HCT116 (cell line): Measurements from ENCODE around the gene MAPKBP1. TPM values are rescaled to one million over a fixed set of nuclear protein-coding genes. Genes with fewer than 3 reads are reported as not detected.

Source experiments
- ATAC-seq: fragments of 200-7000 bp; cut with Tn5 transposase; 2 replicates; pipeline ENCODE4 v1.9.1; 2020; ENCODE audit warnings: mild to moderate bottlenecking, moderate library complexity
- BruUV-seq: library from RNA; stranded (reverse); fragments of 400-500 nt; replicated peaks from 2 replicates; lab custom pipeline; 2021; lab: Mats Ljungman, UMichigan
- CTCF ChIA-PET: fragments of 300-600 bp; sonication (Branson Sonifier 250); formaldehyde crosslinking; loops from one replicate; lab custom pipeline; 2021; ENCODE audit warnings: antibody characterized with exemption; lab: Charles Lee
- POLR2A ChIA-PET: fragments of 300-600, 350-600 bp; sonication (Branson Sonifier 250); formaldehyde crosslinking; loops from one replicate; lab custom pipeline; 2021; ENCODE audit warnings: antibody characterized with exemption; lab: Charles Lee
- RAD21 ChIA-PET, 2 experiments: fragments of 300-600 bp; sonication (Branson Sonifier 250); formaldehyde crosslinking; loops; one replicate each; lab custom pipeline; 2023; ENCODE audit warnings: low total read pairs in 2 of 2; ENCODE audit not compliant: uncharacterized antibody in 2 of 2, unreplicated experiment in 2 of 2, low non-redundant PET in 1 of 2; lab: Charles Lee
- DNase-seq: peaks from one replicate; pipeline ENCODE4 v3.0.0-alpha.2; 2010; ENCODE audit warnings: low read depth, low spot score
- H2AFZ ChIP-seq: fragments of 200-600 bp; shearing (Covaris generic), sonication (generic); 2 replicates; pipeline ENCODE4 v1.6.1; 2017; ENCODE audit warnings: low read depth, mixed run types, mixed read lengths, antibody characterized with exemption, low read length; ENCODE audit not compliant: poor library complexity, severe bottlenecking
- H3K27ac ChIP-seq: 2 replicates; pipeline ENCODE4 v1.5.1; 2012; ENCODE audit warnings: low read depth, low read length
- H3K27me3 ChIP-seq: fragments of 200-600 bp; sonication (generic); 2 replicates; pipeline ENCODE4 v1.6.1; 2016; ENCODE audit warnings: mixed run types, low read length, mixed read lengths; ENCODE audit not compliant: insufficient read depth
- H3K36me3 ChIP-seq, 2 experiments: fragments of 200-500 bp in 1 of 2; fragments of 200-600 bp in 1 of 2; sonication (Bioruptor generic) in 1 of 2; sonication (generic) in 1 of 2; 2 replicates each; pipeline versions ENCODE4 v1.5.1 to v1.6.1; 2014 to 2016; ENCODE audit warnings: low read length in 2 of 2, inconsistent platforms in 1 of 2, mixed read lengths in 1 of 2, mixed run types in 1 of 2; ENCODE audit not compliant: insufficient read depth in 2 of 2, control insufficient read depth in 1 of 2
- H3K4me1 ChIP-seq, 2 experiments: fragments of 200-600 bp in 1 of 2; sonication (generic) in 1 of 2; 2 replicates each; pipeline versions ENCODE4 v1.5.1 to v1.6.1; 2012 to 2017; ENCODE audit warnings: low read length in 2 of 2, inconsistent platforms in 1 of 2, mild to moderate bottlenecking in 1 of 2, mixed read lengths in 1 of 2, mixed run types in 1 of 2, moderate library complexity in 1 of 2; ENCODE audit not compliant: insufficient read depth in 2 of 2, control insufficient read depth in 1 of 2
- H3K4me2 ChIP-seq: fragments of 200-600 bp; sonication (generic); 2 replicates; pipeline ENCODE4 v1.6.1; 2017; ENCODE audit warnings: mixed run types, low read length, mixed read lengths
- H3K4me3 ChIP-seq, 2 experiments: fragments of 200-600 bp in 1 of 2; sonication (generic) in 1 of 2; replicated peaks in 1 of 2; 2 replicates each; pipeline ENCODE4 v1.5.1; 2011 to 2016; ENCODE audit warnings: low read length in 2 of 2, control low read depth in 1 of 2, low read depth in 1 of 2, mild to moderate bottlenecking in 1 of 2, mixed read lengths in 1 of 2, mixed run types in 1 of 2
- H3K79me2 ChIP-seq: fragments of 200-600 bp; sonication (generic); 2 replicates; pipeline ENCODE4 v1.6.1; 2017; ENCODE audit warnings: mild to moderate bottlenecking, mixed run types, low read length, moderate library complexity, mixed read lengths; ENCODE audit not compliant: insufficient read depth
- H3K9ac ChIP-seq: fragments of 200-600 bp; sonication (generic); 2 replicates; pipeline ENCODE4 v1.6.1; 2016; ENCODE audit warnings: low read length, mixed read lengths
- H3K9me2 ChIP-seq: fragments of 200-600 bp; sonication (generic), shearing (Covaris generic); 2 replicates; pipeline ENCODE4 v1.6.1; 2017; ENCODE audit warnings: mixed run types, mild to moderate bottlenecking, moderate library complexity; ENCODE audit not compliant: insufficient read depth
- H3K9me3 ChIP-seq, 2 experiments: fragments of 200-500 bp in 1 of 2; fragments of 200-600 bp in 1 of 2; sonication (Bioruptor generic) in 1 of 2; sonication (generic) in 1 of 2; 2 replicates each; pipeline ENCODE4 v1.6.1; 2014 to 2017; ENCODE audit warnings: low read length in 2 of 2, mixed read lengths in 2 of 2, inconsistent platforms in 1 of 2, low read depth in 1 of 2, mild to moderate bottlenecking in 1 of 2, mixed run types in 1 of 2, moderate library complexity in 1 of 2; ENCODE audit not compliant: control insufficient read depth in 1 of 2, insufficient read depth in 1 of 2
- H4K20me1 ChIP-seq: fragments of 200-600 bp; sonication (generic), shearing (Covaris generic); 2 replicates; pipeline ENCODE4 v1.6.1; 2017; ENCODE audit warnings: mixed run types, mild to moderate bottlenecking, moderate library complexity; ENCODE audit not compliant: insufficient read depth
- CBX3 ChIP-seq: IDR thresholded peaks from 2 replicates; pipeline ENCODE4 v1.6.1; 2012; ENCODE audit warnings: low read depth
- EGR1 ChIP-seq: IDR thresholded peaks from 2 replicates; pipeline ENCODE4 v1.6.1; 2012; ENCODE audit warnings: low read depth
- ELF1 ChIP-seq: IDR thresholded peaks from 2 replicates; pipeline ENCODE4 v1.6.1; 2012; ENCODE audit warnings: low read depth, borderline replicate concordance
- EZH2phosphoT487 ChIP-seq: fragments of 200-600 bp; IDR thresholded peaks from 2 replicates; pipeline ENCODE4 v1.6.1; 2018; ENCODE audit warnings: antibody characterized with exemption, borderline replicate concordance
- RAD21 ChIP-seq: IDR thresholded peaks from 2 replicates; pipeline ENCODE4 v1.6.1; 2012; ENCODE audit warnings: low read depth, mild to moderate bottlenecking
- SP1 ChIP-seq: IDR thresholded peaks from 2 replicates; pipeline ENCODE4 v1.6.1; 2012; ENCODE audit warnings: low read depth
- SRF ChIP-seq: IDR thresholded peaks from 2 replicates; pipeline ENCODE4 v1.6.1; 2012; ENCODE audit warnings: low read depth
- YY1 ChIP-seq: IDR thresholded peaks from 2 replicates; pipeline ENCODE4 v1.6.1; 2011; ENCODE audit warnings: low read length, low read depth, moderate library complexity, mild to moderate bottlenecking; ENCODE audit not compliant: insufficient replicate concordance; ENCODE audit errors: extremely low read depth
- intact Hi-C: fragments of 100-400 bp; cut with micrococcal nuclease; formaldehyde crosslinking; loops from 2 replicates; pipeline ENCODE4 v1.10.0; 2022
- total RNA-seq: library from RNA; stranded (reverse); gene quantifications from one replicate; pipeline ENCODE4 v1.2.1, GENCODE V29; 2021; ENCODE audit not compliant: unreplicated experiment
- TF ChIP-seq, protein P1 (sequence below): IDR thresholded peaks from 2 replicates; pipeline ENCODE4 v1.6.1; 2011; ENCODE audit warnings: mild to moderate bottlenecking, low read length, moderate library complexity; ENCODE audit not compliant: insufficient replicate concordance; ENCODE audit errors: extremely low read depth
- TF ChIP-seq, protein P2 (sequence below): IDR thresholded peaks from 2 replicates; pipeline ENCODE4 v1.6.1; 2012; ENCODE audit warnings: low read depth

Gene MAPKBP1
- total RNA-seq, 1 experiment from 2014 or later, result 21.3 TPM

DNA sequence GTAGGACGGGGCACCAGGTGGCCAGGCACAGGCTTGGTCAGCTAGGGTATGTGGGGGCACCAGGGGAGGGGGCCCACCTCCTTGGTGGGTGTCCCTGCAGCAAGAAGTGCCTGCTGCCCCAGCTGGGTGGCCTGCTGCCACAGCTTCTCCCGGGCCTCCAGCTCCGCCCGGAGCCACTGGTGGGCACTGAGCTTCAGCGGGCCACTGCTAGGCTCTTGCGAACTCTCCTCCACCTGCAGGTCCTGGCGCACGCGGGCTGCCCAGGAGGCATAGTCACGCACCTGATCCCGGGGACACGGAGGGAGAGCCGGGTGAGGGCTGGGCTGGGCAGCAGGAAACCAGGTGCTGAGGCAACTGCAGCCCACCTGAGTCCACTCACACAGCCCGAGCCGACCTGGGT is 94.0 kb downstream of the MAPKBP1 start:
- ChIA-PET POLR2A (no interaction called here), CTCF (no interaction called here), RAD21 (no interaction called here)
- no TSS peak for BruUV-seq
- Histone ChIP-seq H2AFZ (no peak overlapping the region), H3K9me2 (no peaks in the 10 kb centered on the region), H3K4me2 (no peak overlapping the region), H3K27ac (no peak overlapping the region), H3K4me1 (peaks cover 0 to 8% of the 10 kb centered on the region in 2 experiments; a peak in 2 of 4 replicates), H3K27me3 (no peaks in the 10 kb centered on the region), H3K36me3 (no peaks in the 10 kb centered on the region), H3K79me2 (no peaks in the 10 kb centered on the region), H3K9me3 (no peaks in the 10 kb centered on the region), H3K4me3 (no peak overlapping the region), H3K9ac (no peak overlapping the region), H4K20me1 (no peaks in the 10 kb centered on the region)
- TF ChIP-seq EZH2phosphoT487 (no peak), RAD21 (no peak), YY1 (no peak), EGR1 (no peak), SP1 (no peak), SRF (no peak), CBX3 (no peak), ELF1 (no peak)
- TF ChIP-seq, protein P1, sequence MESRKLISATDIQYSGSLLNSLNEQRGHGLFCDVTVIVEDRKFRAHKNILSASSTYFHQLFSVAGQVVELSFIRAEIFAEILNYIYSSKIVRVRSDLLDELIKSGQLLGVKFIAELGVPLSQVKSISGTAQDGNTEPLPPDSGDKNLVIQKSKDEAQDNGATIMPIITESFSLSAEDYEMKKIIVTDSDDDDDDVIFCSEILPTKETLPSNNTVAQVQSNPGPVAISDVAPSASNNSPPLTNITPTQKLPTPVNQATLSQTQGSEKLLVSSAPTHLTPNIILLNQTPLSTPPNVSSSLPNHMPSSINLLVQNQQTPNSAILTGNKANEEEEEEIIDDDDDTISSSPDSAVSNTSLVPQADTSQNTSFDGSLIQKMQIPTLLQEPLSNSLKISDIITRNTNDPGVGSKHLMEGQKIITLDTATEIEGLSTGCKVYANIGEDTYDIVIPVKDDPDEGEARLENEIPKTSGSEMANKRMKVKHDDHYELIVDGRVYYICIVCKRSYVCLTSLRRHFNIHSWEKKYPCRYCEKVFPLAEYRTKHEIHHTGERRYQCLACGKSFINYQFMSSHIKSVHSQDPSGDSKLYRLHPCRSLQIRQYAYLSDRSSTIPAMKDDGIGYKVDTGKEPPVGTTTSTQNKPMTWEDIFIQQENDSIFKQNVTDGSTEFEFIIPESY, result no peak
- TF ChIP-seq, protein P2, sequence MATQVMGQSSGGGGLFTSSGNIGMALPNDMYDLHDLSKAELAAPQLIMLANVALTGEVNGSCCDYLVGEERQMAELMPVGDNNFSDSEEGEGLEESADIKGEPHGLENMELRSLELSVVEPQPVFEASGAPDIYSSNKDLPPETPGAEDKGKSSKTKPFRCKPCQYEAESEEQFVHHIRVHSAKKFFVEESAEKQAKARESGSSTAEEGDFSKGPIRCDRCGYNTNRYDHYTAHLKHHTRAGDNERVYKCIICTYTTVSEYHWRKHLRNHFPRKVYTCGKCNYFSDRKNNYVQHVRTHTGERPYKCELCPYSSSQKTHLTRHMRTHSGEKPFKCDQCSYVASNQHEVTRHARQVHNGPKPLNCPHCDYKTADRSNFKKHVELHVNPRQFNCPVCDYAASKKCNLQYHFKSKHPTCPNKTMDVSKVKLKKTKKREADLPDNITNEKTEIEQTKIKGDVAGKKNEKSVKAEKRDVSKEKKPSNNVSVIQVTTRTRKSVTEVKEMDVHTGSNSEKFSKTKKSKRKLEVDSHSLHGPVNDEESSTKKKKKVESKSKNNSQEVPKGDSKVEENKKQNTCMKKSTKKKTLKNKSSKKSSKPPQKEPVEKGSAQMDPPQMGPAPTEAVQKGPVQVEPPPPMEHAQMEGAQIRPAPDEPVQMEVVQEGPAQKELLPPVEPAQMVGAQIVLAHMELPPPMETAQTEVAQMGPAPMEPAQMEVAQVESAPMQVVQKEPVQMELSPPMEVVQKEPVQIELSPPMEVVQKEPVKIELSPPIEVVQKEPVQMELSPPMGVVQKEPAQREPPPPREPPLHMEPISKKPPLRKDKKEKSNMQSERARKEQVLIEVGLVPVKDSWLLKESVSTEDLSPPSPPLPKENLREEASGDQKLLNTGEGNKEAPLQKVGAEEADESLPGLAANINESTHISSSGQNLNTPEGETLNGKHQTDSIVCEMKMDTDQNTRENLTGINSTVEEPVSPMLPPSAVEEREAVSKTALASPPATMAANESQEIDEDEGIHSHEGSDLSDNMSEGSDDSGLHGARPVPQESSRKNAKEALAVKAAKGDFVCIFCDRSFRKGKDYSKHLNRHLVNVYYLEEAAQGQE, result no peak
- DNase-seq (no peak), ATAC-seq (no peak)
- intact Hi-C loops, result no loop called here
